Left ventricle myocardium inferior (tissue), 1 donor: ENCODE results near the gene PLSCR4. TPM values are rescaled to one million over a fixed set of nuclear protein-coding genes. Genes with fewer than 3 reads are reported as not detected.

ENCODE experiments used
- DNase-seq: peaks from one replicate; pipeline ENCODE4 v3.0.0-alpha.2; 2020
- H3K27ac ChIP-seq: fragments of 200-600 bp; replicated peaks from 2 replicates; pipeline ENCODE4 v1.8.0; 2021
- H3K27me3 ChIP-seq: fragments of 200-600 bp; 2 replicates; pipeline ENCODE4 v1.8.0; 2021; ENCODE audit warnings: low read depth
- H3K36me3 ChIP-seq: fragments of 200-600 bp; 2 replicates; pipeline ENCODE4 v1.8.0; 2021
- H3K4me1 ChIP-seq: fragments of 200-600 bp; 2 replicates; pipeline ENCODE4 v1.8.0; 2021
- H3K4me3 ChIP-seq: fragments of 200-600 bp; 2 replicates; pipeline ENCODE4 v1.8.0; 2021; ENCODE audit warnings: mild to moderate bottlenecking, moderate library complexity
- H3K9me3 ChIP-seq: fragments of 200-600 bp; replicated peaks from 2 replicates; pipeline ENCODE4 v1.8.0; 2021
- CTCF ChIP-seq: fragments of 200-600 bp; IDR thresholded peaks from 2 replicates; pipeline ENCODE4 v1.8.0; 2021; ENCODE audit warnings: antibody characterized with exemption, mild to moderate bottlenecking, borderline replicate concordance
- intact Hi-C: fragments of 100-400 bp; cut with micrococcal nuclease; formaldehyde crosslinking; loops from one replicate; pipeline ENCODE4 v1.11.0; 2022
- total RNA-seq: library from RNA; stranded (reverse); fragmentation: NEBNext Ultra II Directional; extraction: Animal tissue kit (Norgen Biotek cat#: 25700); gene quantifications from one replicate; pipeline ENCODE4 v1.2.1, GENCODE V29; 2021
- donor health status: DM: no; HTN: yes; CAD: no; lungs with severe emphysema.

PLSCR4 gene
- total RNA-seq, 1 donor from 2014 or later: 12.1 TPM

DNA sequence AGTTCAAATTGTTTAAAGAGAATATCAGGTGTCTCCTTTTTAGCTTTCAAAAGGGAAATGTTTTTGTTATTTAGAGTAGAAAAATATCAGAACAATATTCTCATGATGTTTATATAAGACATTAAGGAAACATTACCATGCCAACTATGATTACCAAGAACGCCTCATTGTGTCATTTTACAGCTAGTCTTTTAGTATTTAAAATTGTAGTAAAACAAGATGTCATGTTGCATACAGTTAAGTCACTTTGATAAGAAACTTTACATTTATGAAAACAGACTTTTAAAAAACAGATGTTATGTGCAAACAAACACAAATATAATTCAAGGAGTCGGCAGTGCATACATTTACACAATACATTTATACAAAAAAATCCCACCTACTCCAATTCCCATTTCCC is 4.4 kb downstream of the PLSCR4 start:
- H3K27ac ChIP-seq: no peak overlapping the region
- no peak overlapping the region for H3K4me3 ChIP-seq

DNA sequence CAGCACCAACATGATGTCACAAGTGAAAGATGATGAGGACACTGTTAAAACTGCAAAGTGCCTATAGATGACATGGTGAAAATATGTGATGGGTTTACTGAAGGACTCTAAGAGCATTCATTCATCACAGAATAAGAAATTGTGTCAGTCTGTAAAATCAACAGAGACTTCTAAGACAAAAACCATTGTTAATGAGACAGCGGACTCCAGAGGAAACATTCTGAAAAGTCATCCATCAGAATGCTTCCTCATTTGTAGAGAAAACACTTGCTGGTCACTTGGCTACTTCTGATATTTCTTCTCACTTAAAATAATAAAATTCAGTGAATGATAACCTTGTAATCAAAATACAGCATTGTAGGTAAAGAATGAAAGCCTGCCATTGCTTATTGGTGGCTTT is 7.3 kb downstream of the PLSCR4 start:
- intact Hi-C loops: no loop called here
- DNase-seq: no peak
- TF ChIP-seq CTCF: no peak
- Histone ChIP-seq H3K9me3 (peaks cover 29% of the 10 kb centered on the region), H3K27ac (no peak overlapping the region), H3K4me3 (no peak overlapping the region), H3K27me3 (no peaks in the 10 kb centered on the region), H3K36me3 (no peaks in the 10 kb centered on the region), H3K4me1 (peaks cover 16% of the 10 kb centered on the region)

More for the DNA sequence above, 4.4 kb downstream of the PLSCR4 start:
- no peaks in the 10 kb centered on the region for H3K36me3 ChIP-seq
- intact Hi-C loops: no loop called here
- no peak for TF ChIP-seq CTCF
- no peak for DNase-seq
- peaks cover 40% of the 10 kb centered on the region for H3K4me1 ChIP-seq
- peaks cover 11% of the 10 kb centered on the region for H3K27me3 ChIP-seq
- peaks cover 11% of the 10 kb centered on the region for H3K9me3 ChIP-seq

- H3K9me3 ChIP-seq: peaks cover 48% of the 10 kb centered on the region
- intact Hi-C loops: no loop called here
- H3K27ac ChIP-seq: no peak overlapping the region
- no peak overlapping the region for H3K4me3 ChIP-seq
- no peaks in the 10 kb centered on the region for H3K27me3 ChIP-seq
- H3K4me1 ChIP-seq: peaks cover 4% of the 10 kb centered on the region
- no peak for TF ChIP-seq CTCF
- no peaks in the 10 kb centered on the region for H3K36me3 ChIP-seq
- no peak for DNase-seq
Observed at GRCh38 chr3:146241523-146242240, 9.2 kb downstream of the PLSCR4 start.

DNA sequence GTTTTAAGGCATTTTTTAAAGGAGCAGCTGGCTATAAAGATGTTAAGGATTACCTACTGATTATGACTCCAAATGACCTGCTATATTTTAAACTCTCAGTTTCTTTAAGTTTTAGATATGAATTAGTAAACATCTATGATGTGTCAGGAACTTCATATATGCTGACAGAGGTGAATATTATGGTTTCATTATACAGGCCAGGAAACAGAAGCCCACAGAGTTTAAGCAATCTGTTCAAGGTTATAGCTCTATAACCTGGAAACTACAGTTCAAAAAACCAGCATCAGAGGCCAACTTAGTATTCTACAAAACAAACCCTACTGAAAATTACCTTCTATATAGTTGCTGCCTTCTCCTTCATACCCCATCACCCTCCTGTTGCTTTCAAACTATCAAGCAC is 17.4 kb downstream of the PLSCR4 start:
- intact Hi-C loops: no loop called here
- no peak for TF ChIP-seq CTCF
- H3K36me3 ChIP-seq: no peaks in the 10 kb centered on the region
- no peak for DNase-seq
- H3K4me1 ChIP-seq: no peaks in the 10 kb centered on the region
- no peak overlapping the region for H3K4me3 ChIP-seq
- H3K27me3 ChIP-seq: no peaks in the 10 kb centered on the region
- H3K27ac ChIP-seq: no peak overlapping the region
- H3K9me3 ChIP-seq: peaks cover 42% of the 10 kb centered on the region

GRCh38 chr3:146227486-146227885 is 23.4 kb downstream of the PLSCR4 start:
- Histone ChIP-seq H3K9me3 (no peaks in the 10 kb centered on the region), H3K4me3 (no peak overlapping the region), H3K36me3 (no peaks in the 10 kb centered on the region), H3K27me3 (no peaks in the 10 kb centered on the region), H3K4me1 (peaks cover 13% of the 10 kb centered on the region), H3K27ac (no peak overlapping the region)
- no peak for TF ChIP-seq CTCF
- DNase-seq: no peak
- intact Hi-C loops: no loop called here
